IMR-90 (cell line): Measurements from ENCODE around the gene RAPGEF5. TPM values are rescaled to one million over a fixed set of nuclear protein-coding genes. Genes with fewer than 3 reads are reported as not detected.

Experiments used
- ATAC-seq: fragments of 200-7000 bp; cut with Tn5 transposase; 2 replicates; pipeline ENCODE4 v1.9.1; 2020; ENCODE audit warnings: low read depth, mild to moderate bottlenecking, moderate library complexity
- BruUV-seq: library from RNA; stranded (reverse); fragments of 400-500 nt; replicated peaks from 2 replicates; lab custom pipeline; 2021; lab: Mats Ljungman, UMichigan
- CTCF ChIA-PET: fragments of 300-600 bp; formaldehyde crosslinking; extraction: SDS; loops from one replicate; lab custom pipeline; 2021; ENCODE audit warnings: antibody characterized with exemption; lab: Yijun Ruan, JAX
- POLR2A ChIA-PET: fragments of 300-600 bp; sonication (Branson Sonifier 250); formaldehyde crosslinking; loops from one replicate; lab custom pipeline; 2022; ENCODE audit warnings: antibody characterized with exemption; ENCODE audit not compliant: unreplicated experiment; lab: Charles Lee
- DNase-seq: peaks from one replicate; pipeline ENCODE4 v3.0.0; 2013
- H2AFZ ChIP-seq: replicated peaks from 2 replicates; pipeline ENCODE3; 2013; ENCODE audit warnings: low read length, mild to moderate bottlenecking; ENCODE audit not compliant: poor library complexity
- H2AK5ac ChIP-seq: 2 replicates; pipeline ENCODE4 v1.6.1; 2013; ENCODE audit warnings: low read depth, low read length, inconsistent platforms
- H2AK9ac ChIP-seq: replicated peaks from 2 replicates; pipeline ENCODE3; 2013; ENCODE audit warnings: mild to moderate bottlenecking, low read depth, low read length, moderate library complexity; ENCODE audit not compliant: poor library complexity
- H2BK120ac ChIP-seq: 2 replicates; pipeline ENCODE4 v1.6.1; 2013; ENCODE audit warnings: low read depth, low read length, inconsistent platforms
- H2BK15ac ChIP-seq: 3 replicates; pipeline ENCODE4 v1.6.1; 2013; ENCODE audit warnings: low read depth, low read length, inconsistent platforms
- H2BK20ac ChIP-seq: 2 replicates; pipeline ENCODE4 v1.6.1; 2013; ENCODE audit warnings: low read depth, mild to moderate bottlenecking, inconsistent platforms, low read length, moderate library complexity
- H2BK5ac ChIP-seq: 2 replicates; pipeline ENCODE4 v1.6.1; 2013; ENCODE audit warnings: mild to moderate bottlenecking, low read depth, low read length, inconsistent platforms; ENCODE audit not compliant: poor library complexity, severe bottlenecking
- H3K14ac ChIP-seq: replicated peaks from 2 replicates; pipeline ENCODE4 v1.6.1; 2013; ENCODE audit warnings: low read depth, low read length, inconsistent platforms
- H3K18ac ChIP-seq: 2 replicates; pipeline ENCODE4 v1.6.1; 2013; ENCODE audit warnings: low read depth, low read length, control low read depth
- H3K23ac ChIP-seq: 2 replicates; pipeline ENCODE4 v1.6.1; 2013; ENCODE audit warnings: low read depth, low read length, inconsistent platforms
- H3K27ac ChIP-seq: 2 replicates; pipeline ENCODE4 v1.5.1; 2013; ENCODE audit warnings: mild to moderate bottlenecking, control low read depth, low read length; ENCODE audit not compliant: insufficient read depth
- H3K27me3 ChIP-seq: 2 replicates; pipeline ENCODE4 v1.6.1; 2013; ENCODE audit warnings: low read length; ENCODE audit not compliant: control insufficient read depth, insufficient read depth
- H3K36me3 ChIP-seq: 2 replicates; pipeline ENCODE4 v1.6.1; 2013; ENCODE audit warnings: low read length, mixed read lengths; ENCODE audit not compliant: control insufficient read depth, insufficient read depth
- H3K4ac ChIP-seq: 2 replicates; pipeline ENCODE4 v1.6.1; 2013; ENCODE audit warnings: low read depth, low read length, inconsistent platforms
- H3K4me1 ChIP-seq: 2 replicates; pipeline ENCODE4 v1.6.1; 2013; ENCODE audit warnings: low read length, mixed read lengths; ENCODE audit not compliant: control insufficient read depth, insufficient read depth
- H3K4me2 ChIP-seq: 2 replicates; pipeline ENCODE4 v1.6.1; 2013; ENCODE audit warnings: low read depth, mild to moderate bottlenecking, control low read depth, low read length, moderate library complexity
- H3K4me3 ChIP-seq: 2 replicates; pipeline ENCODE4 v1.5.1; 2013; ENCODE audit warnings: low read depth, mild to moderate bottlenecking, control low read depth, low read length, moderate library complexity; ENCODE audit not compliant: insufficient read depth
- H3K56ac ChIP-seq: 2 replicates; pipeline ENCODE4 v1.6.1; 2013; ENCODE audit warnings: low read length, inconsistent platforms; ENCODE audit not compliant: insufficient read depth; ENCODE audit errors: extremely low read depth
- H3K79me1 ChIP-seq, 2 experiments: 2 replicates each; pipeline ENCODE4 v1.6.1; 2013; ENCODE audit warnings: low read length in 2 of 2, inconsistent platforms in 1 of 2, low read depth in 1 of 2
- H3K9ac ChIP-seq: 2 replicates; pipeline ENCODE4 v1.6.1; 2013; ENCODE audit warnings: low read depth, low read length, control low read depth
- H3K9me1 ChIP-seq: 2 replicates; pipeline ENCODE4 v1.6.1; 2013; ENCODE audit warnings: low read length, inconsistent platforms; ENCODE audit not compliant: insufficient read depth
- H3K9me3 ChIP-seq: 2 replicates; pipeline ENCODE4 v1.6.1; 2013; ENCODE audit warnings: low read length; ENCODE audit not compliant: control insufficient read depth, insufficient read depth
- H4K20me1 ChIP-seq: 2 replicates; pipeline ENCODE4 v1.6.1; 2013; ENCODE audit warnings: low read length, inconsistent platforms; ENCODE audit not compliant: insufficient read depth
- H4K5ac ChIP-seq: 2 replicates; pipeline ENCODE4 v1.6.1; 2013; ENCODE audit warnings: mild to moderate bottlenecking, low read depth, low read length, control low read depth
- H4K8ac ChIP-seq, 2 experiments: 2 replicates each; pipeline ENCODE4 v1.6.1; 2013; ENCODE audit warnings: low read depth in 2 of 2, low read length in 2 of 2, control low read depth in 1 of 2, inconsistent platforms in 1 of 2
- H4K91ac ChIP-seq: 2 replicates; pipeline ENCODE4 v1.6.1; 2013; ENCODE audit warnings: low read depth, low read length, inconsistent platforms; ENCODE audit not compliant: insufficient read depth
- BHLHE40 ChIP-seq: fragments of 150-350 bp; IDR thresholded peaks from 2 replicates; pipeline ENCODE4 v1.6.1; 2016; ENCODE audit warnings: mild to moderate bottlenecking, low read depth, low read length
- CEBPB ChIP-seq: IDR thresholded peaks from 2 replicates; pipeline ENCODE4 v1.6.1; 2012; ENCODE audit warnings: low read depth, low read length, improper control_type of control experiment
- CHD1 ChIP-seq: IDR thresholded peaks from 2 replicates; pipeline ENCODE4 v1.6.1; 2012; ENCODE audit warnings: low read depth, low read length, improper control_type of control experiment
- CTCF ChIP-seq: conservative IDR thresholded peaks from 2 replicates; pipeline ENCODE4 v1.5.1; 2012; ENCODE audit warnings: mild to moderate bottlenecking, low read depth, low read length, improper control_type of control experiment
- ELK1 ChIP-seq: fragments of 150-350 bp; IDR thresholded peaks from 2 replicates; pipeline ENCODE4 v1.6.1; 2016; ENCODE audit warnings: low read depth, mild to moderate bottlenecking, low read length, moderate library complexity, borderline replicate concordance
- FOS ChIP-seq: fragments of 150-350 bp; IDR thresholded peaks from 2 replicates; pipeline ENCODE4 v1.6.1; 2016; ENCODE audit warnings: low read depth, low read length
- MAFK ChIP-seq: IDR thresholded peaks from 2 replicates; pipeline ENCODE4 v1.6.1; 2012; ENCODE audit warnings: low read depth, low read length, improper control_type of control experiment
- MAZ ChIP-seq: IDR thresholded peaks from 2 replicates; pipeline ENCODE4 v1.6.1; 2012; ENCODE audit warnings: low read depth, mild to moderate bottlenecking, low read length, improper control_type of control experiment, moderate library complexity, borderline replicate concordance
- MXI1 ChIP-seq: IDR thresholded peaks from 2 replicates; pipeline ENCODE4 v1.6.1; 2012; ENCODE audit warnings: low read depth, mild to moderate bottlenecking, low read length, moderate library complexity, borderline replicate concordance
- NFE2L2 ChIP-seq: fragments of 150-350 bp; IDR thresholded peaks from 2 replicates; pipeline ENCODE4 v1.6.1; 2016; ENCODE audit warnings: low read depth, mild to moderate bottlenecking, low read length
- POLR2A ChIP-seq: IDR thresholded peaks from 2 replicates; pipeline ENCODE4 v1.6.1; 2012; ENCODE audit warnings: mild to moderate bottlenecking, low read depth, low read length
- RAD21 ChIP-seq: IDR thresholded peaks from 2 replicates; pipeline ENCODE4 v1.6.1; 2012; ENCODE audit warnings: low read length, improper control_type of control experiment
- RCOR1 ChIP-seq: IDR thresholded peaks from 2 replicates; pipeline ENCODE4 v1.6.1; 2012; ENCODE audit warnings: mild to moderate bottlenecking, low read length, improper control_type of control experiment; ENCODE audit not compliant: insufficient replicate concordance
- RFX5 ChIP-seq: IDR thresholded peaks from 2 replicates; pipeline ENCODE4 v1.8.0; 2012; ENCODE audit warnings: low read depth, mild to moderate bottlenecking, low read length, moderate library complexity
- SMC3 ChIP-seq: fragments of 150-350 bp; IDR thresholded peaks from 2 replicates; pipeline ENCODE4 v1.6.1; 2016; ENCODE audit warnings: low read depth, mild to moderate bottlenecking, antibody characterized with exemption, low read length, moderate library complexity
- USF2 ChIP-seq: fragments of 150-350 bp; IDR thresholded peaks from 2 replicates; pipeline ENCODE4 v1.6.1; 2017; ENCODE audit warnings: mild to moderate bottlenecking, antibody characterized with exemption, low read length, low read depth
- WGBS, 2 experiments: methylation state at CpG; one replicate each; pipeline versions ENCODE4 v1.1.5 to v1.1.7; 2013; ENCODE audit warnings: missing lambda C conversion rate in 2 of 2; ENCODE audit not compliant: insufficient read length in 1 of 2; ENCODE audit errors: extremely low coverage in 2 of 2; 5-methylcytosine and 5-hydroxymethylcytosine counted together
- dilution Hi-C: fragments of 300-500 bp; cut with HindIII; formaldehyde crosslinking; loops from one replicate; pipeline ENCODE4 v1.14.3; 2018; ENCODE audit warnings: low sequenced_read_pairs; ENCODE audit not compliant: unreplicated experiment
- in situ Hi-C: fragments of 300-500 bp; cut with MboI; formaldehyde crosslinking; loops from 3 replicates; pipeline ENCODE4 v1.14.3; 2019; ENCODE audit warnings: low sequenced_read_pairs, inconsistent platforms, mixed read lengths
- intact Hi-C: fragments of 100-400 bp; cut with micrococcal nuclease; formaldehyde crosslinking; loops from 2 replicates; pipeline ENCODE4 v1.10.0; 2022
- polyA plus RNA-seq, 3 experiments: library from polyadenylated mRNA; depleted of rRNA; stranded (reverse); fragments of >200 nt; gene quantifications; 2 replicates each; pipeline ENCODE4 v1.2.3, GENCODE V29; 2012; ENCODE audit warnings: low replicate concordance in 1 of 3
- total RNA-seq: library from RNA; depleted of rRNA; stranded (reverse); fragments of >200 nt; gene quantifications from 2 replicates; pipeline ENCODE4 v1.2.3, GENCODE V29; 2012

Gene RAPGEF5
- total and polyA plus RNA-seq, 2 of the 4 experiments (the other 2 are of a cell fraction) = 0.05 to 0.18 TPM

- H2BK5ac ChIP-seq = no peak overlapping the region
- intact Hi-C loops = no loop called here
- no peak for ATAC-seq
- ChIA-PET CTCF (interaction anchor here (0.7 kb wide), 1 partner anchor 73 kb away, joined by 9 read pairs; no protein-coding TSS in a partner anchor), POLR2A (no interaction called here)
- no peak overlapping the region for H4K5ac ChIP-seq
- no peak overlapping the region for H2BK120ac ChIP-seq
- H3K18ac ChIP-seq = no peak overlapping the region
- BruUV-seq = no TSS peak
- H2AK5ac ChIP-seq = no peak overlapping the region
- no peak overlapping the region for H3K23ac ChIP-seq
- no CpG with 5 or more reads among the region's 4 CpGs for WGBS, 2 experiments
- H3K4me2 ChIP-seq = no peak overlapping the region
- TF ChIP-seq RAD21 = no peak
- no peak for TF ChIP-seq SMC3
- no peak for TF ChIP-seq POLR2A
- TF ChIP-seq BHLHE40 = no peak
- no peak for TF ChIP-seq MXI1
- TF ChIP-seq MAZ = no peak
- TF ChIP-seq ELK1 = no peak
- TF ChIP-seq USF2 = no peak
- TF ChIP-seq CTCF = no peak
- no peak for TF ChIP-seq FOS
- no peak for TF ChIP-seq NFE2L2
- TF ChIP-seq RFX5 = no peak
- TF ChIP-seq CEBPB = no peak
- no peak for TF ChIP-seq CHD1
- TF ChIP-seq RCOR1 = no peak
- TF ChIP-seq MAFK = no peak
- H4K8ac ChIP-seq = no peak overlapping the region
- H2AFZ ChIP-seq = no peak overlapping the region
- H3K4me1 ChIP-seq = no peaks in the 10 kb centered on the region
- no peaks in the 10 kb centered on the region for H3K79me1 ChIP-seq
- H3K4ac ChIP-seq = no peak overlapping the region
- H4K20me1 ChIP-seq = no peaks in the 10 kb centered on the region
- no peak overlapping the region for H2AK9ac ChIP-seq
- no peak overlapping the region for H3K9ac ChIP-seq
- no peak overlapping the region for H3K14ac ChIP-seq
- no peak for DNase-seq
- H3K27ac ChIP-seq = no peak overlapping the region
- no peaks in the 10 kb centered on the region for H3K9me1 ChIP-seq
- H3K9me3 ChIP-seq = no peaks in the 10 kb centered on the region
- no peak overlapping the region for H3K56ac ChIP-seq
- no peak overlapping the region for H4K91ac ChIP-seq
- H3K36me3 ChIP-seq = no peaks in the 10 kb centered on the region
- H2BK20ac ChIP-seq = no peak overlapping the region
- H2BK15ac ChIP-seq = no peak overlapping the region
- peaks cover 3% of the 10 kb centered on the region; the same call in 1 of the 2 replicates for H3K27me3 ChIP-seq
- dilution Hi-C loops = no loop called here
- no peak overlapping the region for H3K4me3 ChIP-seq
- in situ Hi-C loops = no loop called here
Observed at GRCh38 chr7:22216832-22217475, 140.0 kb downstream of the RAPGEF5 start.
